Activated T-helper 1 cell treated with anti-CD3 and anti-CD28 coated beads, Interleukin-2, amount 50 U/mL, for 16 hours (primary cell): Measurements from ENCODE around the gene GIPC1.
A peak's percentile ranks its signal among the peaks of the same experiment; 100 is the strongest.

ENCODE experiments used
- DNase-seq, 2 donors: peaks; one replicate each; pipeline ENCODE4 v3.0.0-alpha.2; 2020; ENCODE audit warnings: low read depth in 1 of 2, low spot score in 1 of 2

Gene GIPC1

DNA sequence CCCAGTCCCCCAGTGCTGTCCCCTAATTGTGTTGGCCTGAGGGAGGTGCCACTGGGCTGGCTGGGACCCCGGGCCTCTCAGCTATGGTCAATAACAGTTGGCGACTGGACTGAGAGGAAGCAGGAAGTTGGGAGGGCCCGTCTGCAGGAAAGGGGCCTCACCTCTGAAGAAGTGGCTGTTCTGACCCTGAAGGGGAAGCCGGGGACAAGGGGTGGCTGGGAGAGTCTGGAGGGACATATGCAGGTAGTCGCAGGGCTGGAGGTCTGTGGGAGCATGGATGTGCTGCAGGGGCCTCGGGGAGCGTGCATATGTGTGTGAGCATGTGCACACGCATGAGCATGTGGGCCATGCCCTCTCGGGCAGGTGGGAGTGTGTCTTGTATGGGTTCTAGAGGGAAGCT is 56.9 kb downstream of the GIPC1 start:
- no peak for DNase-seq

DNA sequence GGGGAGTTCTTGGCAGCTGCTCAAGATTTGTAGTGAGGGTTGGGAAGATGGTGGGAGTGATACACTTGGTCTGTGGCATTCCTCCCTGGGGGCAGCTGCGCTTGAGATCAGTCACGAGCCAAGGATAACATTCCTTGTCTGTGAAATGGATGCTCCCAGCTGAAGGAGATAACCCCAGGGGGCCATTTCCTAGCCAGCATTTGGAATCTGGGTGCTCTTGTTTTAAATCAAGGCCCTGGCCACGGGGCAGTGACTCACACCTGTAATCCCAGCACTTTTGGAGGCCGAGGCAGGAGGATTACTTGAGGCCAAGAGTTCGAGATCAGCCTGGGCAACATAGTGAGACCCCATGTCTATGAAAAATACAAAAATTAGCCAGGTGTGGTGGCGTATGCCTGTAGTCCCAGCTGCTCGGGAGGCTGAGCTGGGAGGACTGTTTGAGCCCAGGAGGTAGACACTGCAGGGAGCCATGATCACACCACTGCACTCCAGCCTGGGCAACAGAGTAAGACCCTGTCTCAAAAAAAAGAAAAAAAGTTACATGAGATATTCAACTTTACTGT is 58.3 kb downstream of the GIPC1 start:
- DNase-seq: no peak

DNA sequence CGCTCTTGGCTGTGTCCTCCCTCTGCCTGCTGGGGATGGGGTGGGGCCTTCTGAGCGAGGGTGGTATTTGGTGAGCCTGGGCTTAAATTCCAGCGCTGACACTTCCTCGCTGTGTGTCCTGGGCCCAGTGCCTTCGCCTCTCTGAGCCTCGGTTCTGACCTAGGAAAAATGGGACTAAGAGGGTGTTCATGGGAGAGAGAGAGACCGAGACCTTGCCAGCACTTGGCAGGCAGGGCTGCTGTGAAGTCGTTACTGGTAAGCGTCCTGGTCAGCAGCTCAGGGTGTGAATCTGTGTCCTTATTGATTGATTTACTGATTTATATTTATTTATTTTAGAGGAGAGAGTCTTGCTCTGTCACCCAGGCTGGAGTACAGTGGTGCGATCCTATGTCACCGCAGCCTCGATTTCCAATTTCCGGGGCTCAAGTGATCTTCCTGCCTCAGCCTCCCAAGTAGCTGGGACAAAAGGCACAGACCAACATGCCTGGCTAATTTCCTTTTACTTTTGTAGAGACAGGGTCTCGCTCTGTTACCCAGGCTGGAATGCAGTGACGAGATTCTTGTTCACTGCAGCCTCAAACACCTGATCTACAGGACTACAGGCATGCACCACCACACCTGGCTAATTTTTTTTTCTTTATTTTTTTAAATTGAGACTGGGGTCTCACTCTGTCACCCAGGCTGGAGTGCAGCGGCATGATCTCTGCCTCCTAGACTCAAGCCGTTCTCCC is 60.4 kb downstream of the GIPC1 start:
- DNase-seq: no peak

DNA sequence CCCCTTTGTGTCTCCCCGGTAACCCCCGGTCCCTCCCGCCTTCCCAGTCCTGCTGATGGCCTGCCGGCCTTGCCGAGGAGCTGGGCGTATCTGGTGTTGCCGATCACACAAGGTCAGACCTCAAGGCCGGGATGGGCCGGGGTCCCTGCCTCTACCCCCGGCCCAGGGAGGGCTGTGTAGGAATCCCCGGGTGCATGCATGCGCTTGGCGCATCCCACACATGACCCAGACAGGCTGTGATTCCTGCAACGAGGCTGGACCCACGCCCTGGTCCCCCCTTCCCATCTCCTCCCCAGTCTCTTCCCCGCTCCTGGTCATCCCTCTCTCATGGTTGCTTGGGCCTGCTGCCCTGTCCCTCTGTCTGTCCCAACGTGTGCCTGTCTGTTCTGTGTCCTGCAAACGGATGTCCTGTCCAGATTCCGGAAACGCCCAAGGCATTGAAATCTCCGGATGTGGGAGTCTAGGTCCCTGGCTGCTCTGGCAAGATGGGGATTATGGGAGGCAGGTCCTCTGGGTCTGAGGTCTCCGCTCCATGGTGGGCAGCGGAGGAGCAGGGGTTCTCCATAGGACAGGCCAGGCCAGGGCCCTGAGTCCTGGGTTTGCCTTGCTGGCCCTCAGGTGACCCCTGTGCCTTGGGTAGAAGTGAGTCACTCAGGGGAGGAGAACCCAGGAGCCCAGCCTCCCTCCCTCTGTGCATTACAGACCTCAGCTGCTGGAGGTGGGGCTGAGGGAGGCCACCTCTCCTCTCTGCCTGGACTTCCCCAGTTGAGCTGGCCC is 61.2 kb downstream of the GIPC1 start:
- DNase-seq: no peak

DNA sequence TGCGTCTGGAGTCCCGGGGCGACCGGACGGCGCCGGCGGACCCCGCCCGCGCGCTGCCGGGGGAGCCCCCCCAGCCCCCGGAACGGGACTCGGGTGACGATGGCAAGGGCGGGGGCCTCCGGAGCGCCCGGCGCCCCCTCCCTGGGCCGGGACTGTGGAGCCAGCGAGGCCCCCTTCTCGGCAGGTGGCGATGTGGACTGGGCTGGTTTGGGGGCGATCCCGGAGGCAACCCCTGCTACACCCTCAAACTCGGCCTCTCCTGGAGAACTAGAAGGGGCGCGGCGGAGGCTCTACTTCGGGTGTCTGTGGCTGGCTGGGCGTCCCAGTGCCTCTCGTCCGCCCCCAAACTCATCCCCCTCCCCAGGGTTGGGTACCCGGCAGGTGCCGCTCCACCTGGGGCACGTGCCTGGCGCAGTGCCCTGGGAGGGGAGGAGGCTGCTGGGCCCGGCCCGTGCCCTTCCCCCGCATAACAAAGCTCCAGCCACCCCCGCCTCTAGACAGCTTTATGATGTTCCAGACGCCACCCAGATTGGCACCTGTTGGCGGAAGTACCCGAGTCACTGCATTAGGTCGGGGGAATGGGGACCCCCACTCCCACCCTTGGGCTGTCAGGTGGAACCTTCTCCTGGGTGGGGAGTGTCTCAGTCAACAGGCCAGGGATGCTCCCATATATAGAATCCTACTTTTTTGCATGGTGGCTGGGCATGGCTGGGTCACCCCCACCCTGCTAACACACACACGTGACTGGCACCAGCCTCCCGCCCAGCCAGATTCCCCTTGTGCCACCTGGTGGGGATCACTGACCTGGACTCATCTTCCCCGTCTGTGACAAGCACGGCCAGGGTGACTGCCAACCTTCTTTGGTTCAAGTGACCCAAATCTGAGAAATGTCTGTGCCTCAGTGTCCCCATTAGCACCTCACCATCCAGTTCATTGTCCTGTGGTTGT is 62.1 kb downstream of the GIPC1 start:
- peak in 1 of 2 donors; percentile 14 for DNase-seq

DNA sequence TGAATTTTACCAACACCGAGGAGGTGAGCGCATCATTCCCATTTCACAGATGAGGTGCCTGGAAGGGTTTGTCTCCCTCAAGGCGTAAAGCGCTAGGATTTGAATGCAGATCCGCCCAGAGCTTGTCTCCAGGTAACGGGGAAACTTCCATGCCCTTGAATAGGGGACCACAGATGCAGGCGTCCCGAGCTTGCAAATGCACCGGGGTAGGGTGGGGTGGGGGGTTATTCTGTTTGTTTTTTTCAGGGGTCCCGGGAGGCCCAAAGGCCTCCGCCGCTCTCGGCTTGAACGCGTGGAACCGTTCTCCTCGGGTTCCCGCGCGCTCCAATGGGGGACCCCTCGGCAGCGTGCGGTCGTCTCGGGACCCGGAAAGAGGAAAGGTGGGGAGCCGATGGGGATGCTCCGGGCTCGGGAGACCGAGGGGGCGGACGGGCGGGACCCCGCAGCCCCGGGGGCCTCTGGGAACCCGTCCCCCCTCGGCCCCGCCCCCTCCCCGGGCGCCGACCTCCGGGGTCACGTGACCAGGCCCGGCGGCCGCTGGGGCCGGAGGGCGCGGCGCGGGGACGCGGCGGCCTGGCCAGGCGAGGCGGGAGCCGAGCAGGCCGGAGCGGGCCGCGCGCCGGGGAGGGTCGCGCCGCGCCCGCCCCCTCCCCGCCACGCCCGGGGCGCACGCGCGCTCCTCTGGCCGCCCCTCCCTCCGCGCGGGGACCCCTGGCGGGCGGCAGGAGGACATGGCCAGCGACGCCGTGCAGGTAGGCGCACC is 63.0 kb downstream of the GIPC1 start, which contains the start of gene PKN1:
Gene PKN1, plus strand, starts transcription at position 516 of the 763 bp plus-strand sequence. Its CDS starts 216 bp downstream, at position 732.
- no peak for DNase-seq

DNA sequence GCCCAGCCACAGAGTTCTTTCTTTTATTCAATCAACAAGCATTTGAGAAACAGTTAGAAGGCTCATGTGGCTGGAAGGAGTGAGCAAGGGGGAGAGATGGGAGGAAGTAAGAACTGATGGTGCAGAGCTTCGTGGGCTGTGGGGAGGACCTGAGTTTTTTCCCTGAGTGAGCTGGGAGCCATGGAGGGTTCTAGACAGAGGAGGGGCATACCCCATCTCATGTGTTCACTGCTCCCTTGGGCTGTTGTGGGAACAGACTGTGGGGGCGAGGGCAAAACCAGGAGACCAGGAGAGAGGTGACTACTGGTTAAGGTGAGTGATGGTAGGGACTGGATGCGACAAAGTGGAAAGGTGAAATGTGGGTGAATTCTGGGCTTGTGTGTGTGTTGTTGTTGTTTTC is 65.2 kb downstream of the GIPC1 start:
- no peak for DNase-seq

DNA sequence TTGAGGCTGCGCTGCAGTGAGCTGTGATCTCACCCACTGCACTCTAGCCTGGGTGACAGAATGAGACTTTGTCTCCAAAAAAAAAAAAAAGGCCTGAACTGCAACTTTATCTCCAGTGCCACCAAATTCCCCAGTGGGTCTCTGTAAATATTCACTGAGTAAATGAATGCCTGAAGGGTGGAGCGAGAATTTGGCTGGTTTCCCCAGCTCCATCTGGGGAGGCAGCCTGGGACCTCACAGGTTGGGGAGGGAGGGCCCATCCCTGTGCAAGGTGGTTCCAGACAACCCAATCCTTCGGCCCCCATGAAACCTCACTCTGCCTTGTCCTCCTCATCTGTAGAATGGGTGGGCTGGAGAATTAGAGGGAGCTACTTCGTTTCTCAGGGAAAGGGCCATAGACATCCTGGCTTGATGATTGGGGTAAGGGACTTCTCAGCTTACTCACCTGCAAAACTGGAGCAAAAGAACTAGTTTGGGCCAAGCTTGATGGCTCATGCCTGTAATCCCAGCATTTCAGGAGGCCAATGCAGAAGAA is 67.0 kb downstream of the GIPC1 start:
- DNase-seq: no peak
